Fibroblast of the aortic adventitia (primary cell): Measurements from ENCODE around the gene GPR39. TPM values are rescaled to one million over a fixed set of nuclear protein-coding genes. Genes with fewer than 3 reads are reported as not detected.

Experiments used
- DNase-seq: peaks from one replicate; pipeline ENCODE4 v3.0.0-alpha.2; 2010; ENCODE audit warnings: low read depth
- H3K4me3 ChIP-seq: 2 replicates; pipeline ENCODE4 v1.5.1; 2011; ENCODE audit warnings: low read depth, mild to moderate bottlenecking, control low read depth, low read length, moderate library complexity
- total RNA-seq: library from RNA; depleted of rRNA; stranded (reverse); fragments of >200 nt; gene quantifications from 2 replicates; pipeline ENCODE4 v1.2.3, GENCODE V29; 2012; ENCODE audit warnings: low replicate concordance
- TF ChIP-seq, protein P1 (sequence below): IDR thresholded peaks from 2 replicates; pipeline ENCODE4 v1.5.1; 2011; ENCODE audit warnings: mild to moderate bottlenecking, low read length, control low read depth, inconsistent platforms; ENCODE audit not compliant: insufficient read depth

GPR39 gene
- total RNA-seq, 1 donor, result 12.7 TPM

DNA sequence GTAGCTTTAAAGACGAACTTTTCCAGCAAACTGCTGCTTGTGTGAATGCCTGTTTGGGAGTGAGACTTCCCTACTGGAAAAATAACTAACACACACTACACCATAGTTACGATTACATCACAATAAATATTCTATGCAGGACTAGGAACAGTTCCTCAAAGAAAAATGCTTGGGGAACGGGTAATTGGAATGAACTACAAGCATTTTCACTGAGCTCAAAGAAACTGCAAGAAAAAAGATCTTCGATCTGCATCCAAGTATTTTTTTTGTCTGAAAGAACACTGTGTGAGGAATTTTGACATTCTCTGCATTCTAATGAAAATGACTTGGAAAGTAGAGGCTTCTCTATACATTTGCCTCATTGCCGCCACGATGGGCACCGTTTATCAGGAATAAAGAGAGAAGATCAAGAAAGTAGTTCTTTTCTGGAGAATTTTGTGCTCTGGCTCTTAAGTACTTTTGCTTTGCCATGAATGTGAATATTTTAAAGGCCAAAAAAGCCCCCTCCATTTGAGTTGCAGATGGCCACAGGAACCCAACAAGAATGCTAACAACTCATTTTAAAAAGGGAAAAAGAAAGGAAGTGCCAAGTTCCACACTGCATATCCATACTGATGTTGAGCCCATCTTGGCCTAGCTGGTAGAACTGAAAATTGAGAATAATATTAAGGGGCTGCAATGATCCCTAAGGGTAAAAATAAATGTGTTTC, 239.8 kb downstream of the GPR39 start:
- DNase-seq, result peak; percentile 60
- TF ChIP-seq, protein P1, sequence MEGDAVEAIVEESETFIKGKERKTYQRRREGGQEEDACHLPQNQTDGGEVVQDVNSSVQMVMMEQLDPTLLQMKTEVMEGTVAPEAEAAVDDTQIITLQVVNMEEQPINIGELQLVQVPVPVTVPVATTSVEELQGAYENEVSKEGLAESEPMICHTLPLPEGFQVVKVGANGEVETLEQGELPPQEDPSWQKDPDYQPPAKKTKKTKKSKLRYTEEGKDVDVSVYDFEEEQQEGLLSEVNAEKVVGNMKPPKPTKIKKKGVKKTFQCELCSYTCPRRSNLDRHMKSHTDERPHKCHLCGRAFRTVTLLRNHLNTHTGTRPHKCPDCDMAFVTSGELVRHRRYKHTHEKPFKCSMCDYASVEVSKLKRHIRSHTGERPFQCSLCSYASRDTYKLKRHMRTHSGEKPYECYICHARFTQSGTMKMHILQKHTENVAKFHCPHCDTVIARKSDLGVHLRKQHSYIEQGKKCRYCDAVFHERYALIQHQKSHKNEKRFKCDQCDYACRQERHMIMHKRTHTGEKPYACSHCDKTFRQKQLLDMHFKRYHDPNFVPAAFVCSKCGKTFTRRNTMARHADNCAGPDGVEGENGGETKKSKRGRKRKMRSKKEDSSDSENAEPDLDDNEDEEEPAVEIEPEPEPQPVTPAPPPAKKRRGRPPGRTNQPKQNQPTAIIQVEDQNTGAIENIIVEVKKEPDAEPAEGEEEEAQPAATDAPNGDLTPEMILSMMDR, result no peak
- H3K4me3 ChIP-seq, result peak overlapping the region; percentile 19

DNA sequence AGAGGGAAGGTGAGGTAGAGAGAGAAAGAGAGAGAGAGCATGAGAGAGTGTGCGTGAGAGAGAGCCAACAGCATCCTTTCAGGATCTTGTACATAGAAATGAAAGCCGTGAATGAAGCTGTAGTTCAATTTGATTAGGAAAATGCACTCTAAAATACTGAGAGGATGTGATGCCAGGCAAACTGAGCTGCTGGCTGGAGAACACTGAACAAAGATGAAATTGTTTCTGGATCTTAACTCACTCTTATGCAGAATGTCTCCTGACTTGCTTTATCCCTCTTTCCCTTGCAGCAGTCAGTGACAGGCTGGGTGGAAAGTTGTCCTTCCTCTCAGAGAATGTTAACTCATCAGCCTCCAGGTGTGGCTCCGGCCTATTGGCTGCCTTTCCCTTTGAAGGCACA, 242.7 kb downstream of the GPR39 start:
- DNase-seq, result no peak
- no peak overlapping the region for H3K4me3 ChIP-seq
- TF ChIP-seq, protein P1, result no peak

DNA sequence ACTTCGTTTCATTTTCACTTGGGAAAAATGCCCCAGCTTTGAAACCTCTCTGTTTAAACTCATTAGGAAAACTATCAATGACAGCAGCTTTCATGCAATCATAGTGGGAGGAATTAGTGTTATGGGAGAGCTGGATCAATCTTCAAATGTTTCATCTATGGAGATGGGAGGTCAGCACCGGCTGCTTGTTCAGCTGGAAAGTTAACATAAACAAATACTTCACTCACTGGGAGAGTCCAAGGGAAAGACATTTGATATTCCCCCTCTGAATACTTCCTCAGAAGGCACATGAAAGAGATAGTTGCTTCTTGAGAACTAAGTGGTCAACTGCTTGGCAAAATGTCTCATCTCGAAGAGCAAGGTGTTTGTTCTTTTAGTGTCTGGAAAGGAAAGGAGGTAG, 246.1 kb downstream of the GPR39 start:
- H3K4me3 ChIP-seq, result no peak overlapping the region
- peak; percentile 19 for DNase-seq
- TF ChIP-seq, protein P1, result no peak

DNA sequence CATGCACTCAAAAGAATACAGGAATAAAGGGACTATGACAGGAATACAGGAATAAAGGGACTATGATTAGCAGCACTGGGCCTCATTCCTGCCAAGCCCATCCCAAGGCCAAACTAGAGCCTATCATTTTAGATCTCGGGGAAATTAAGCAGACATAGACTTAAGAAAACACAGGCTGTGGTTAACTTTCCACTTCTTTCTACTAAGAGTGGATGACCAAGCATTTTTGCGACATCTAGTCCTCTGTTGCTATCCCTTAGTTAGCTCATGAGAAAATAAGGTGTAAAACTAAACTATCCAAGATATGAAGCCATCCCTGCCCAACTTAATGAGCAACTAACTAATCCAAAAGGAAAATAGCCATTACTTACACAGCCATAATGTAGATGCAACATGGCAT, 247.5 kb downstream of the GPR39 start:
- TF ChIP-seq, protein P1, result no peak
- no peak overlapping the region for H3K4me3 ChIP-seq
- DNase-seq, result peak; percentile 49

DNA sequence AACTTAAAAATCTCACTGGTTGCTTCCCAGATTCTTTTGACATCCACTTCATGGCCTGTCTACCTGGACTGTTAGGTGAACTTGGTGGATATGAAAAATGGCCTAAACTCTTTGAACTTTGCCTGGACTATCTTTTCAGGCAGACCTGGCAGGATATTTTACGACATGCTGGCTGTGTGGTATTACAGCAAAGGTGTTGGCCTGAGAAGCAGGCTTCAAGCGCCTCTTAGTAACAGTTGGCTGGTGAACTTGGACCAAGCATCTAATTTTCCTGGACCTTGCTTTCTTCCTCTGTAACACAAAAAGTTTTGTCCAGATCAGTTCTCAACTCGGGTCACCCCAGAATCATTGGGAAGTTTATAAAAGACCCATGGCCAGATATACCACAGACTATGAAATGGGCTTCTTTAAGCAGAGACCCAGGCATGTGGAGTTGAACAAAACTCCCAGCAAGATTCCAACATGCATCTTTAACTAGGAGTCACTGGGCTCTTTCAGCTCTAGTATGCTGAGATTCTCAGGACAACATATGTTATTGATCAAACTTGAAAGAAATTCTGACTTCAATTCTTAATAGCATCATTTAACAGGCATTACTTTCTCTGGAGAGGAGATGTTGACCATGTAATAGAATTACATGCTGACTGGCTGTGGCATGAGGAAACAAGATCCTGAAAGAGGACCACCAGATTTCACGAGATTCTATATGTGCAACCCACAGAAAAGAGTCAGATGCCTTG, 249.0 kb downstream of the GPR39 start:
- DNase-seq, result peak; percentile 40
- TF ChIP-seq, protein P1, result no peak
- no peak overlapping the region for H3K4me3 ChIP-seq

DNA sequence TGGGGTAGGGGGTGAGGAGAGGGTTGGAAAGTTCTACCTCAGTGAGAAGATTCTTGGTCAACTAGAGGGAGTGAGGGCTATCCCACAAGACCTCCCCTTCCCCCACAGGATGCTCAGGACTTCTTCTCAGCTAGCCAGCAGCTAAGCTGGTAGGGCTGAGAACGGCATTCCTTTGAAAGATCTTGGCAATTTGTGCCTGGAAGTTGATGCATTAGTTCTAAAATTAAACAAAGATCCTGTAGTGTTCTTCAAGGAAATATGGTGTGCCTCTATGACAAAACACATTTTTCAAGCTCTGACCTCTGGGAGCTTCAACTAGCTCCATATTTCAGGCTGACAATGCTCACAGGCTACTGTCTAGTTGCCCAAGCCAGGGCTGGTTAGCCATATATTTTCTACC, 251.1 kb downstream of the GPR39 start:
- DNase-seq, result peak; percentile 70
- TF ChIP-seq, protein P1, result no peak
- peak overlapping the region; percentile 83 for H3K4me3 ChIP-seq
